Right lung (tissue), 5 donors: ENCODE data around the gene SEPTIN3. TPM values are rescaled to one million over a fixed set of nuclear protein-coding genes. Genes with fewer than 3 reads are reported as not detected.
"Not testable (repeated sequence)": the region's sequence is repeated elsewhere in the genome, so short reads cannot be mapped to it uniquely, and the experiment has no call there.

Source experiments
- DNase-seq, 2 donors: peaks; one replicate each; pipeline ENCODE4 v3.0.0-alpha.2; 2013
- polyA plus RNA-seq, 5 donors: library from polyadenylated mRNA; unstranded; fragments of 120-200 nt; gene quantifications; one replicate each; pipeline versions ENCODE4 v1.2.1 to v1.2.3, GENCODE V29; 2013; ENCODE audit warnings: inconsistent platforms in 1 of 5, low replicate concordance in 1 of 5; ENCODE audit not compliant: insufficient read length in 5 of 5, insufficient read depth in 1 of 5

SEPTIN3 gene
- polyA plus RNA-seq, 5 donors = 1.3 to 1.7 (median 1.4) TPM

DNA sequence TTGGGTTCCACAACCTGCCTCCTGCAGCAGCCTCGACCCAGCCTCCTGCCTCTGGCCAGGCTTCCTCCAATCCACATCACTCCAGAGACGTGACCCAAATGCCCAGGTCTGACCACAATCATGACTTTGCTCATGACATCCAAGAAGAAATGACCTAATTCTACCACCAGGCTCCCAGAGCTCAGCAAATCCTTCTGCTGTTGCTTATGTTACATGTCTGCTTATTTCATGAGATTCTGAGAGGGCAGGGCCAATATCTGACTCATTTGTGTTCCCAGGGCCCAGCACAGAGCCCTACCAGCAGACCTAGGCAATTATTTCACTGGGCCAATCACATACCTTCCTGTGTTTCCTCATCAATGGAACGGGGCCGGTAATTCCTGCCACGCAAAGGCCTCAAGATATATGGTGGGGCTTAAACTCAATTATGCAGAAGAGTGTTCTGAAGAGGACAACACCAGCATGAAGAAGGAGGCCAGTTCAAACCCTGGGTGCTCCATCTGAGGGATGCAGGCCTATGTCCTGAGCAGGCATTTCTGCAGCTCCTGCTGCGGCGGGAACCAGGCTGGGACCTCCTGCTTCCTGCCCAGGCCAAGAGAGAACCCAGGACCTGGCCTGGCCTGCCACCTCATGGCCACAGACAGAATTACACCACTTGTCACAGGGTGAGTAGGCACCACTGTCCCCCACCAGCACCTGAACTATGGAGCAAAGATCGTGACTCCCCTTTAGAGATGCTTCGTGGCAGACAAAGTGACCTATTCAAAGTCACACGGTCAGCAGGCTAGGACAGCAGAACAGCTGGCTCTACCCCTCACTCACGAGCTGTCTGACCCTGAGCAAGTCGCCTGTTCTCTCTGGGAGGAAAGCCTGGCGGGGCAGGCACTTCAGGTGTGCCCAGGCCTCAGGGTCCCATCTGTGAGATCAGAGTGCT lies 28.1 kb upstream of the SEPTIN3 start:
- DNase-seq = peak; percentile 61 to 64

DNA sequence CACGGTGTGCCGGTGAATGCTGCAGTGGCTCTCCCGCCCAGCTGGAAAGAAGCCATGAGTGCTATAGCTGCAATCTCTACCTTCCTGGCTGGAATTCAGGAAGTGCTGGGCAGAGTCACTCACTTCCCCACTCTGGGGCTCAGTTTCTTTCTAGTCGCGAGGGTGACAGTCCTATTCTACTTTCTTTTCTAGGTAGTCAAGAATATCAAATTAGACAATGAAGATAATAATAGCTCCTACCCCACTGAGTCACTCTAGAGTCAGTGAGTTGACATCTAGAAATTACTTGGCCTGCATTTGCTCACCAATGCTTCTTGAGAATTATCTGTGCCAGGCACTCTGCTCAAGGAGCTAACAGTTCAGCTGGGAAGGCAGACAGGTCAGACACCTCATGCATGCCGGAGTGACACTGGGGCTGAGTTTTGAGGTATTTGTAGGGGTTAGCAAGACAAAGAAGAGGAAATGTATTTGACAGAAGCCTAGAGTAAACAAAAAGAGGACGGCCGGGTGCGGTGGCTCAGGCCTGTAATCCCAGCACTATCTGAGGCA lies 25.5 kb upstream of the SEPTIN3 start:
- DNase-seq = no peak

DNA sequence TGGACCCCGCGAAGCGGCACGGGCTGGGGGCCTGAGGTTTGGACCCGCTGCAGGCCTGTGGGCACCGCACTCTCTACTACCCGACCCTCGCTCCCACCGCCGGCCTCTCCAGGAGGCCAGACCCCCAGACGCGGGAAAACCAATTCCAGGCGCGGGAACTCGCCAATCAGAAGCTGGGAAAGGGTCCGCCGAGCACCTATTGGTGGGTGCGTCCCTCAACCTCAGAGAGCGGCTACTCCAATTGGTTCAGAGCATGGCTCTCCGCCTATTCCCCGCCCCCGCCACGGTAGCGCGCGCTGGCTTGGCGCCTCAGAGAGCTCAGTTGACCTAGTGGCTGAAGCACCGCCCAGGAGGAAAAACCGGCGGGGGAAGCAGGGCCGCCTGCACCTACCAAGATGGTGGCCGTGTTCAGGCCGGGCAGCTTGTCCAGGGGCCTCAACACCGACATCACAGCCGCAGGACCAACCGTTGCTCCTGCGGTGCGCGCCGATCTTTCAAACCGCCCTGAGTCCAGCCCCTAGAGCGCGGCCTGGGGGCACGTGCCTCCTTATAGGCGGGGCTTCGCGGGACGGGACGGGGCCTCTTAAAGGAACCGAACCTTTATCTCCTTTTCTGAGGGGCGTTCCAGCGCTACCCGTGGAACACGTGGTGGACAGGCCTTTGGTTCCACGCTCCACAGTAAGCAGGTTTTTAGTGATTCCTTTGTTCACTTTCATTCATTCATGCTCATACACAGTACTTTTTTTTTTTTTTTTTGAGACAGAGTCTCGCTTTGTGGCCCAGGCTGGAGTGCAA lies 22.4 kb upstream of the SEPTIN3 start, which contains the start of gene CENPM:
TSS of gene CENPM (minus strand) at position 524 of the 795 bp plus-strand sequence. CDS start at position 448, 76 bp downstream.
- peak; percentile 91 to 93 for DNase-seq

DNA sequence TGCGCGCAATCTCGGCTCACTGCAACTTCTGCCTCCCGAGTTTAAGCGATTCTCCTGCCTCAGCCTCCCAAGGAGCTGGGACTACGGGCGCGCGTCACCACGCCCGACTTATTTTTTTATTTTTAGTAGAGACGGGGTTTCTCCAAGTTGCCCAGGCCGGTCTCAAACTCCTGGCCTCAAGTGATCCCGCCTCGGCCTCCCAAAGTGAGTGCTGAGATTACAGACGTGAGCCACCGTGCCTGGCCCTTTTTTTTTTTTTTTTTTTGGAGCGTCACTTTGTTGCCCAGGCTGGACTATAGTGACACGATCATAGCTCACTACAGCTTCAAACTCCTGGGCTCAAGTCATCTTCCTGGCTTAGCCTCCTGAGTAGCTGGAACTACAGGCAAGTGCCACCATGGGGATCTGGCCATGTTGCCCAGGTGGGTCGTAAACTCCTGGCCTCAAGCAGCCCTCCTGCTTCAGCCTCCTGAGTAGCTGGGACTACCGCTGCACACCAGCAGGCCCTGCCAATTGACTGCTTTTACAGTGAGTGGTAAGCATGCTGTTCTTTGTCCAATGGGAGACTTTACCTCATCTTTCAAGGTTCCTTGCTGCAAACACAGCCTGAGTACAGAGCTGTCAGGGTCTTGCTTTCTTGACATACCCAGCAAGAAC lies 21.7 kb upstream of the SEPTIN3 start:
- DNase-seq = no peak

DNA sequence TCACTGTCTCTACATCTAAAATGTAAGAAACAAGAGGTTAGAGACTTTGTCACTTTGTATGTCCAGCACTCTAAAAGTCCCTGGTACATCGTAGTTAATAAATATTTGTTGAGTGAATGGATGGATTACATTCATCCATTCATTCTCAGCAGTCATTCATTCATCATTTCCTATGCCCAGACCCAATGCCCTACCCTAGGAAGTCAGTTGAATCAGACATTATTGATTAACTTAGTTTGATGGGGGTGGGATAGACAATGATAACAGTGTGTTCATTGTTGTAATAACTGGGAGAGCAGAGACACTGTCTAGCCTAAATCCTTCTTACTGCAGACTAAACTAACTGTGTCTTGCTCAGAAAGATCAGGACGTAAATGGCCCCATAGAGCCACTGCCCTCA lies 21.1 kb upstream of the SEPTIN3 start:
- no peak for DNase-seq

DNA sequence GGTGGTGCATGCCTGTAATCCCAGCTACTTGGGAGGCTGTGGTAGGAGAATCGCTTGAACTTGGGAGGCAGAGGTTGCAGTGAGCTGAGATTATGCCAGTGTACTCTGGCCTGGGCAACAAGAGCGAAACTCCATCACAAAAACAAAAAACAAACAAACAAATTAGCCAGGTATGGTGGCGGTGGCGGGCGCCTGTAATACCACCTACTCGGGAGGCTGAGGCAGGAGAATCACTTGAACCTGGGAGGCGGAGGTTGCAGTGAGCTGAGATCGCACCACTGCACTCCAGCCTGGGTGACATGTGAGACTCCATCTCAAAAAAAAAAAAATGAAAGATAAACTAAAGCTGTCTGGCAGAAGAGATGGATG lies 20.3 kb upstream of the SEPTIN3 start:
- DNase-seq = not testable (repeated sequence)

DNA sequence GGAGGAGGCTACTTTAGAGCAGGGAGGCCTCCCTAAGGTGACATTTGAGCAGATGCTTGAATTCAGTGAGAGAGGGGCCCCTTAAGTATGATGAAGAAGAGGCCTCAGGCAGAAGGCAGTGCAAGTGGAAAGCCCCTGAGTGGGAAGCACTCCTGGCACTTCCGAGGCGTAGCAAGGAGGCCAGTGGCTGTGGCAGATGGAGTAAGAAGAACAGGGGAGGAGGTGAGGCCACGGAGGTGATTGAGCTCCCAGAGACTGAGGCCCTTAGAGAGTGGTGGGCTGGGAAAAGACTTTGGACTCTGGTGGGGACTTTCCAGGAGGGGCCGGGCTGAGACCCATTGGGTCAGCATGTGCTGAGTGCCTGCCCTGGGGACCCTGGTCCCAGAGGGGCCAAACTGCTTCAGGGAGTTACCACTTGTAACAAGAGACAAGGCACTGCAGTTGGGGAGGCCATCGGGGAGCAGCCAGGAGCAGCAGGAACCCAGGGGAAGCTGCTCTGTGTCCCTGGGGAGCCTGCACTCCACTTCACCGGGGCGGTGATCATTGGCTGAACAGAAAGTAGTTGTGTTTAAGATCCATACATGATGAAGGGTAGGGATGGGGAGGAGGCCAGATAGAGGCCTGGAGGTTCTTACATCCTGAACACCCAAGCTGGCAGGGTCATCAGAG lies 19.8 kb upstream of the SEPTIN3 start:
- DNase-seq = no peak

DNA sequence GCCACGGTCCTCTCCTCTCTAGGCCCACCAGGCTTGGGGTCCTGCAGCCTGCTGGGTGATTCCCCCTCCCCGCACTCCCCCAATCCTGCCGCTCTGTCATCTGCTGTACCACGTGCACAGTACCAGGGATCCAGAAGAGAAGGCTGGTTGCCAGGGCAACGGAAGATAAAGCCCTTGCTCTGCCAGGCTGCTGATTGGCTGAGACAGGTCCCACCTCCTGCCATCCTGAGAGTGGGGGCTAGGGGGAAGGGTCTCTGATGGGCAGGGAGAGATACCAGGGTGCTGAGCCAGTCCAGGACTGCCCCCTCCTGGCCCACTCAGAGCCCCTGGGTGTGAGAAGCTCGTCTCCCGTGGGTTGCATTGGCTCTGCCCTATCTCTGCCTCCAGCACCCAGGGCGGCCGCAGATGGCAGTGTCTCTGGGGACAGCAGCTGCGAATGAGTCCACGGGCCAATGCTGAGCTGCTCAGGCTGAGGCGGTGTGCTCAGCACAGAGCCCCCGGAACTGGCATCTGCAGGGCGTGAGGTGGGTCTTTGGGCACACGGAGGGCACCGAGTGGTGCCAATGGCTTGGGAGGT lies 17.3 kb upstream of the SEPTIN3 start, which contains the start of gene SMIM45:
TSS of gene SMIM45 (plus strand) at position 253 of the 577 bp plus-strand sequence.
- DNase-seq = no peak

DNA sequence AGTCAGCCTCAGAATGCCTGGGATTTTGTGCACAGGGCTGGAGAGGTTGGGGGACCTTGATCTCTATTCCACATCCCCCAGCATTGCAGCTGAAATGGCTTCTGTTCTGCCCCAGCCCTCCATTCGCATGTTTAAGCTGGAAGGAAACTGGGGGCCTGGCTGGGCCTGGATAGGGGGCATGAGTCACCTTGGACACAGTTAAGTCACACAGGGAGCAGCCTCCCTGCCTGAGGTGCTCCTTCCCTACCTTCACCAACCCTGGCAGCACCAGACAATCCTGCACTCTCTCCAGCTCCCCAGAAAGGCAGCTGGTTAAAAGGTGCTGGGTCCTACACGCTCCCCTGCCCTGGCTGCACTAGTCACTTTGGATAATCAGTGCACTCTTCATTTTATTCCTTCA lies 16.5 kb upstream of the SEPTIN3 start:
- DNase-seq = no peak

DNA sequence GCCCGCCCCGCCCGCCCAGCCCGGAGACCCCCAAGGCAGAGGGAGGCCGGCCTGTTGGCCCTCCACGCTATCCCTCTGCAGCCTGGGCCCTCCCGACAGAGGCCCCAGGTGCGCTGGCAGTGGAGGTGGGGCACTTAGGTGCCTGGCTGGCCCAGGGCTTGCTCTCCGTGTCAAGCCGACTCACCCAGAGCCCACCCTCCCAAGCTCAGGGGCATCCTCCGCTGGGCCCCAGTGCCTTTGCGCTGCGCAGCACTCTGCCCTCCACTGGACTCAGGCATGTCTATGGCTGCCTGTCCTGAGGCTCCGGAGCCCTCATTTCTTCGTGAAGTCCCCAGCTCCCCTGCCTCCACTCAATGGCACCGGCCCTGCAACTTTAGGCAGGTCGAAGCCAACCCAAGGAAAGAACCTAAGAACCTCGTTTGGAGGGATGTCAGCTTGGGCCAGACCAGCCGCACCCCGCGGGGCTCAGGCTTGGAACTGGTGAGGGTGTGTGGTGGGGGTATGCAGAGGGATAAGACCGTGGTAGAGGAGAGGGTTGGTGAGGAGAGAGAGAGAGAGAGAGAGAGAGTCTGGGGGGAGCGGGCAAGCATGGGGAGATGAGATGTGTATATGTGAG lies 11.2 kb upstream of the SEPTIN3 start:
- DNase-seq = no peak

DNA sequence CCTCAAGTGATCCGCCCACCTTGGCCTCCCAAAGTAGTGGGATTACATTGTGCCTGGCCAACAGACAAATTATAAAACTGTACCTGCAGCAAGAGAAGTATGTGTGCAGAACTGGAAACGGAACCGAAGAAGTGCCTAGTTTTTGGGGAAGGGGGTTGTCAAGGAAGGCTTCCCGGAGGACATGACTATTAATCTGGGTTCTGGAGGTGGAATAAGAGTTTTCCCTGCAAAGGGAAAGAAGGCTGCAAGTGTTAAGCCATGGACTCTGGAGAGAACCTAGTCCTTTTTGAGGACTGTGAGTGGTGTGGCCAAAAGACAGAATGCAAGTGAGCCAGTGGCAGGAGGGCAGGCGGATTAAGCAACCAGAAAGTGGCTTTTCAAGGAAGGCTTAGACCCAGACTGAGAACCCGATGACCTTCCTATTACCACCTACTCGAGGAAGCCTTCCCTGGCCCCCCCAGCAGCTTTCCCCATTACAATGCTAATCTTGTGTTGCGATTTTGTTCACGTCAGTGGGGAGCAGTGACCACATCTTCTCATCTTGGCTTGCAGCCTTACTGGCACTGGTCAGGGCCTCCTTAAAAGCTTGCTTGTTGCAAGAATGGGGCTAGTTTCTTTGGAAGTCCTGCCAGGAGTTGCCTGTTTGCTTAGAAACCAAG lies 5.7 kb upstream of the SEPTIN3 start:
- no peak for DNase-seq

DNA sequence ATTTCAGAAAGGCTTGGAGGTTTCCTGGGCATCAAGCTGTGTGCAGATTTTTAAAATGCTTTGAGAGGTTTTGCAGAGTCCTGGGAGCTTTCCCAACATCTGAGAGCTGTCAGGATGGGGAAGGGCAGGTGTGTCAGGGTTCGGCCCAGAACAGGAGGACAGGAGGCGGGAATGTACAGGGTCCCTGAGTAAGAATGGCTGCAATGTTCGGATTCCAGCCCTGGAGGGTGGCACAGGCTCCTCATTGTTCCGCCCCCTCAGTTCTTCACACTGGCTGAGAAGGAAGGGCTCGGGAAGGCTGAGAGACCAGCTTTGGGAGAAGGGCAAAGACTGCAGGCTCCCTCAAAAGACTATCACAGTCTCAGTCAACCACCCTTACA lies 5.1 kb upstream of the SEPTIN3 start:
- no peak for DNase-seq

DNA sequence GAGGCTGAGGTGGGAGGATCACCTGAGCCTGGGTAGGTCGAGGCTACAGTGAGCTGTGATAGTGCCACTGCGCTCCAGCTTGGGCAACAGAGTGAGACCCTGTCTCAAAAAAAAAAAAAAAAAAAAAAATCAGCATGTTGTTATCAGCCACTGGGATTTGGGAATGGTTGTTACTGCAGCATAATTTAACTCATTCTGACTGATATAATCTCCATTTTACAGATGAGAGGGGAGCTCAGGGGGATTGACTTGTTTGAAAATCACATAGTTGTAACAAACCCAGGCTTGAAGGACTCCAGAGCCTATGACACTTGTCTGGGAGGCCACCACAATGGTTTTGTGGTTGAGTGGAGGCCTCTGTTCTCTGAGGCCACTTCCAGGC lies 3.0 kb upstream of the SEPTIN3 start:
- DNase-seq = no peak

DNA sequence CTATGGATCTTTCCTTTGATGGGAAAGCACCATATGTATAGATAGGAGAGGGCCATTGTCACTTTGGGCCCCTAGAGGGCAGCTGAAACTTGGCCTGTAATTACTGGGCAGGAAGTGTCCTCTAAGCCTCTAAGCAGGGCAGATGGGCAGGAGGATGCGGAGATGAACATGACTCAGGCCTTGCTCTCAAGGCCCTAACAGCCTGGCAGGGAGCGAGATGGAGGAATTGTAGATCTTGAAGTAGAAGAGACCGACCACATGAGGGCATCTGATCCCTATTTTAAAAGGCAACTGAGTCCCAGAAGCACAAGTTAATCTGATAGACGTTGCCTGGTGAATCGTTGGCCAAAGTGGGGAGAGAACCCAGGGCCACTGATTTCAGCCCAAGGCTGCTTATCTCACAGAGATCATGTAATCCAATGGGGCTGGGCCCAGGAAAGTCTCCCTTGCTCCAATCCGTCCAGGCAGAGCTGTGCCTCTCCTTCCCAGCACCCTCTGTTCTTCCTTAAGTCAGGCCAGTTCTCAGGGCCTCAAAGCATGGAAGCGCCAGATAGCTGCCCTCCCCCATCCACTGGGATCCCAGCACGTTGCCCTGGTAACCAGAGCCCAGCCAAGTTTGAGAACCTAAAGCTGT lies 2.5 kb upstream of the SEPTIN3 start:
- peak in 1 of 2 donors; percentile 40 for DNase-seq

DNA sequence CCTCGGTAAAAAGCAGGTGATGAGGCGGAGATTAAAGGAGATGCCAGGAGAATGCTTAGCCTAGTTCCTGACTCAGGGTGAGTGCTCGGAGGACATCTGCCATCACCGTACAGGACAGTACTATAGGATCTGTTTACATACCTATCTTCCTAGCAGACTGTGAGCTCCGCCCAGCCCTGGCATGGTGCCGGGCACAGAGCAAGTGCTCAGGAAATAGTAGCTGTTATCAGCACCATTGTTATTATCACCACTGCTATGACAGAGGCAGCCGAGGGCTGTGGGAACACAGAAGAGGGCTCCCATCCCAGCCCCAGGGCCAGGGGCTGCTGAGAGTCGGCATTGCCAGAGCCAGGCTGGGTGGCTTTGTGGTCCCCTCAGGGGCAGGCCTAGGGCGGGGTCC lies 642 bp upstream of the SEPTIN3 start:
- no peak for DNase-seq

DNA sequence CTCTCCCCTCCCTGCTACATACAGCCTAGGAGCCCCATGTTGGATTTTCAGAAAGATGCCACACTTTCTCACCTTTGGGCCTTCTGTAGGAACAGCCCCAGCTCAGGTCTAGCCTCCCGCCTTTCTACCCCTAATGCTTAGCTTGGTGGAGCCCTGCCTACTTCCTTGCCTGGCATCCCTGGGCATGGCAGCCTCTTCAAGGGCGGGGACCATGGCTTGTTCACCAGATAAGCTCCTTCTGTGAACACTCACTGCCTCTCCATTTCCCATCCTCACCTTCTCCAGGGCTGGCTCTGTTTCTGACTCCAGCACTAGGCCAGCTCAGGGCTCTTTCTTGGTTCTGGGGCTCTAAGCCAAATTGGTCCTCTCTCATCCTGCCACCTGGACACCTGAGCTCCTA lies 1.4 kb downstream of the SEPTIN3 start:
- DNase-seq = no peak

DNA sequence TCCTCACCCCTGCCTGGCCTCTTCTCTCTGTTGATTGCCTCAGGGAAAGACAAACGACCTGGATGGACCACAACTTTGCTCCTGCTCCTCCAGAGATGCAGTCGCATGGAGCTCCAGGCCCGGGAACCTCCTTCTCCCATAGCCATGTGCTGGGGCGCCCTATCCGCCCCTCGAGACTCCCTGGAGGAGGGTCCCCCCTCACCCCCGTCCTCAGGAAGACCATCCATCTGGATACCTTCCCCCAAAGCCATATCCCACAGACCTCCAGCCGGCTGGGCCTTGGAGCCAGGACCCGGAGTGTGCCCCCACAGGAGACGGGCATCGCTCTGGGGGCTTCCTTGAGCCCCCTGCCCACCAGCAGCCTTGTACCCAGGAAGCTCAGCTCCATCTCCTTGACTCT lies 2.2 kb downstream of the SEPTIN3 start:
- DNase-seq = no peak

DNA sequence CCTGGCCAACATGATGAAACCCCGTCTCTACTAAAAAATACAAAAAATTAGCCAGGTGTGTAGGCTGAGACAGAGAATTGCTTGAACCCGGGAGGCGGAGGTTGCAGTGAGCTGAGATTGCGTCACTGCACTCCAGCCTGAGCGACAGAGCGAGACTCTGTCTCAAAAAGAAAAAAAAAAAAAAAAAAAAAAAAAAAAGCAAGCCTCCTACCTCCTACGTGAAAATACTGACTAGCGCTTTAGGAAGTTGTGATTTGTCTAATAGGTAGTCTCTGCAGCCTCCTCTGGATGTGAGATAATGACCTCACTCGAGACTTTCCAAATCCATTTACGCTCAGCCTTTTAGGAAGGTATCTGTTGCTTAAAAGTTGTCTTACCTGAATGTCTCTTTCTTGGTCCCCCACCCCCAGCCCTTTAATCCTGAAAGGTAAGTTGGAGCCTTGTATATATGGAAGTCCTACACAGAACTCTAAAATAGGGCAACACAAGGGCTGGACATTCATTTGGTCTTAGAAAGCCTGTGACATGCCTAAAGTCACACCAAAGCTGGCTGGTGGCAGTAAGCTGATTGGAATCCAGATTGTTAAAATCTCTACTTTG lies 5.5 kb downstream of the SEPTIN3 start:
- no peak for DNase-seq
